ENCODE data around the gene TCF3.

Gene TCF3

DNA sequence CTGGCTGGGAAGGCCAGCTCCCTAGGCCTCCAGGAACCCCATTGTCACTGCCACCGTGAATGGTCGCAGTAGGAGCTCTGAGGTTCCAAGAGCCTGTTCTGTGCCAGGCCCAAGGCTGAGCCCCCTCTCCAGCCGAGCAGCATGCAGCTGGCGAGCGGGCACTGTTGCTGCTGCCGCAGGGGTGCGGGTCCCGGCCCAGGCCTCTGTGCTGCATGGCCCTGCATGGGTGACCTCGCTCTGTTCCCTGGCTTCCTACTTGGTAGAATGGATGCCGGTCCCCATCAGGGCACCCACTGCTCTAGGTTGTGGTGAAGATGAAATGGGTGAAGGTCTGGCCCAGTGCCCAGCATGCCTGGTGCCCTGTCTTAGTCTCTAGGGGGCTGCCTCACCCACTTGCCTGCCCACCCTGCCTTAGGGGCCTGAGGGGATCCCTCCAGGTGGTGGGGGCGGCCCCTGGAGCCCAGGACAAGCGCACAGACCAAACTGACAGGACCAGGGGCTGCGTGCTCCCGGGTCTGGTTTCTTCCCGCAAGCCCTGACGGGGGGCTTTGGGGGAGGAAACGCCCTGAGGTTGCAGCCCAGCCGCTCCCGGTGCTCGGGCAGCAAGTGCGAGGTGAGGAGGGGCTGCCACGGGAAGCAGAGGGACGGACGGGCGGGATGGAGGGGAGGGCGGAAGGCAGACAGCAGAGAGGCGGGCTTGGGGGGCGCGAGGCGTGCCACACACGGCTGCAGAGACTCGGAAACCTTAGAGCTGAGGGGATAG lies 38.4 kb downstream of the TCF3 start:
- TF ChIP-seq, protein P1, sequence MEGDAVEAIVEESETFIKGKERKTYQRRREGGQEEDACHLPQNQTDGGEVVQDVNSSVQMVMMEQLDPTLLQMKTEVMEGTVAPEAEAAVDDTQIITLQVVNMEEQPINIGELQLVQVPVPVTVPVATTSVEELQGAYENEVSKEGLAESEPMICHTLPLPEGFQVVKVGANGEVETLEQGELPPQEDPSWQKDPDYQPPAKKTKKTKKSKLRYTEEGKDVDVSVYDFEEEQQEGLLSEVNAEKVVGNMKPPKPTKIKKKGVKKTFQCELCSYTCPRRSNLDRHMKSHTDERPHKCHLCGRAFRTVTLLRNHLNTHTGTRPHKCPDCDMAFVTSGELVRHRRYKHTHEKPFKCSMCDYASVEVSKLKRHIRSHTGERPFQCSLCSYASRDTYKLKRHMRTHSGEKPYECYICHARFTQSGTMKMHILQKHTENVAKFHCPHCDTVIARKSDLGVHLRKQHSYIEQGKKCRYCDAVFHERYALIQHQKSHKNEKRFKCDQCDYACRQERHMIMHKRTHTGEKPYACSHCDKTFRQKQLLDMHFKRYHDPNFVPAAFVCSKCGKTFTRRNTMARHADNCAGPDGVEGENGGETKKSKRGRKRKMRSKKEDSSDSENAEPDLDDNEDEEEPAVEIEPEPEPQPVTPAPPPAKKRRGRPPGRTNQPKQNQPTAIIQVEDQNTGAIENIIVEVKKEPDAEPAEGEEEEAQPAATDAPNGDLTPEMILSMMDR (IDR thresholded peaks at IDR 0.05; ENCODE audit: insufficient read depth, low read depth, low read length, missing control alignments) = no peak
- DNase-seq (ENCODE audit: low read depth) = no peak
- H3K4me3 ChIP-seq (ENCODE audit: low read length) = no peak overlapping the region

DNA sequence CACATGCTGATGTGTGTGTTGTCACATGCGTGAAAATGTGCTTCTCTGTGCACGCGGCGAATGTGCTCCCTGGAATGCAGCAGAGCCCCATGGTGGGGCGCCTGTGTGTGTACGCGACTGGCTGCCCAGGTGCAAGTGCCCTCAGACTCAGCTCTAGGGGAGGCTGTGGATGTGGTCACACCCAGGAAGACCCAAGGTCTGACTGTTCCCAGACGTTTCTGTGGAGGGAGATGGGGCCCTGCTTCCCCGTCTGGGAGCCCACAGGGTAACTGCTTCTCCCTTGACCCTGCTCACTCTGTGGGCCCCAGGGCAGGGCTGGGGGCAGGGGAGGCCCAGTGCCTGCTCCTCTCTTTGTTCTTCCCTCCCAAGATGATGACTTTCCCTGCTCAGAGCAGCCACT lies 39.3 kb downstream of the TCF3 start:
- TF ChIP-seq, protein P1 (IDR thresholded peaks at IDR 0.05; ENCODE audit: insufficient read depth, low read depth, low read length, missing control alignments) = no peak
- H3K4me3 ChIP-seq (ENCODE audit: low read length) = no peak overlapping the region
- no peak for DNase-seq (ENCODE audit: low read depth)

DNA sequence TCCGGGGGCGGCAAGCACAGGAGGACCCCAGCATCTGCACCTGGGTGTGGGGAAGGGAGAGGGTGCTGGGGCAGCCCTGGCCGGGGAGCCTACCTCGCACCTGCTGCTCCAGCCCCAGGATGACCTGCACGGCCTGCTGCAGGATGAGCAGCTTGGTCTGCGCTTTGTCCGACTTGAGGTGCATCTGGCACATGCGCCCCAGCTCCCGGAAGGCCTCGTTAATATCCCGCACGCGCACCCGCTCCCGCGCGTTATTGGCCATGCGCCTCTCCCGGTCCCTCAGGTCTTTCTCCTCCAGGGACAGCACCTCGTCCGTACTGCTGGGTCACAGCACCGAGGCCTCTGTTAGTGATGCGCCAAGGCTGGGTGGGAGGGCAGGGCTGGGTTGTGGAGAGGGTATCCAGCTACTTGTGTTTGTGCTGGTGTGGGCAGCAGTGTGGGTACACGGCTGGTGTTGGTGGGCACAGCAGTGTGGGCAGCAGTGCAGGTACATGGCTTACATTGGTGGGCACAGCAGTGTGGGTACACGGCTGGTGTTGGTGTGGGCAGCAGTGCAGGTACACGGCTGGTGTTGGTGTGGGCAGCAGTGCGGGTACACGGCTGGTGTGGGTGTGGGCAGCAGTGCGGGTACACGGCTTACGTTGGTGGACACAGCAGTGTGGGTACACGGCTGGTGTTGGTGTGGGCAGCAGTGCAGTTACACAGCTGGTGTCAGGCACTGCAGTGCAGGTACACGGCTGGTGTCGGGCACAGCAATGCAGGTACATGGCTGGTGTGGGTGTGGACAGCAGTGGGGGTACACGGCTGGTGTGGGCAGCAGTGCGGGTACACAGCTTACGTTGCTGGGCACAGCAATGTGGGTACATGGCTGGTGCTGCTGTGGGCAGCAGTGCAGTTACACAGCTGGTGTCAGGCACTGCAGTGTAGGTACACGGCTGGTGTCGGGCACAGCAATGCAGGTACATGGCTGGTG lies 40.0 kb downstream of the TCF3 start:
- no peak for DNase-seq (ENCODE audit: low read depth)
- TF ChIP-seq, protein P1 (IDR thresholded peaks at IDR 0.05; ENCODE audit: insufficient read depth, low read depth, low read length, missing control alignments) = no peak

DNA sequence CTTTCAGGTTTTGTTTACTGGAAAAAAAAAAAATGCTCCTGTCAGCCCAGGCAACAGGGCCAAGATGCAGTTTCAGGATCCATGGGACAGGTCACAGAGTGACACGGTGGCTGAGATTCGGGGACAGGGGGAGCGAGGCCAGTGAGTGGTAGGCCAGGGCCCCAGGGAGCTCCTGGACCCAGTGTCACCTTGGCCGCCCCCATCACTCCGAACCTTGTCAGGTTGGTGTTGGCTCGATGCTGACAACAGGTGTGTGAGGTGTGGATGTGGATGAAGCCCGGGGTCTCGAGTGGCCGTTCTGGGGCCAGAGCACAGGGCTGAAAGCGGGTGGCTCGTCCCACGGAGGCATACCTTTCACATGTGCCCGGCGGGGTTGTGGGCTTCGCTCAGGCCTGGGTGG lies 41.1 kb downstream of the TCF3 start:
- no peak for DNase-seq (ENCODE audit: low read depth)
- TF ChIP-seq, protein P1 (IDR thresholded peaks at IDR 0.05; ENCODE audit: insufficient read depth, low read depth, low read length, missing control alignments) = no peak
- no peak overlapping the region for H3K4me3 ChIP-seq (ENCODE audit: low read length)

More for the DNA sequence above, 40.0 kb downstream of the TCF3 start:
- no peak overlapping the region for H3K4me3 ChIP-seq (ENCODE audit: low read length)

DNA sequence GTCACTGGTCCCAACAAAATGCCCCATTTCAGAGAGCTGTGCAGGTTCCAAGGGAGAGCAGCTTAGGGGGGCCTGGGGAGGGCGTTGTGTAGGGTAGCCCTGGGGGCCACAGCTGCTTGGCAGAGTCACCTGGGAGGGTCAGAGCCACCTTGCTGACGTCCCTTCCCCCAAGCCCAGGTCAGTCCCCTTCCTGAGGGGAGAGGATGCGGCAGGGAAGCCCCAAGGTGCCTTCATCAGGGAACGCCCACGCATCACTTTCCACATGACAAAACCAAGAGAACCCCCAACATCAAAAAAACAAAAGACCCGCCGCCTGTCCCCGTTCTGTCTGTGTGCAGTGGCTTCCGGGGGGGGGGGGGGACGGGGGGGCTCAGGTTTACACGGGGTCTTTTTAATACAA lies 41.8 kb downstream of the TCF3 start:
- TF ChIP-seq, protein P1 (IDR thresholded peaks at IDR 0.05; ENCODE audit: insufficient read depth, low read depth, low read length, missing control alignments) = no peak
- DNase-seq (ENCODE audit: low read depth) = no peak
- H3K4me3 ChIP-seq (ENCODE audit: low read length) = no peak overlapping the region

DNA sequence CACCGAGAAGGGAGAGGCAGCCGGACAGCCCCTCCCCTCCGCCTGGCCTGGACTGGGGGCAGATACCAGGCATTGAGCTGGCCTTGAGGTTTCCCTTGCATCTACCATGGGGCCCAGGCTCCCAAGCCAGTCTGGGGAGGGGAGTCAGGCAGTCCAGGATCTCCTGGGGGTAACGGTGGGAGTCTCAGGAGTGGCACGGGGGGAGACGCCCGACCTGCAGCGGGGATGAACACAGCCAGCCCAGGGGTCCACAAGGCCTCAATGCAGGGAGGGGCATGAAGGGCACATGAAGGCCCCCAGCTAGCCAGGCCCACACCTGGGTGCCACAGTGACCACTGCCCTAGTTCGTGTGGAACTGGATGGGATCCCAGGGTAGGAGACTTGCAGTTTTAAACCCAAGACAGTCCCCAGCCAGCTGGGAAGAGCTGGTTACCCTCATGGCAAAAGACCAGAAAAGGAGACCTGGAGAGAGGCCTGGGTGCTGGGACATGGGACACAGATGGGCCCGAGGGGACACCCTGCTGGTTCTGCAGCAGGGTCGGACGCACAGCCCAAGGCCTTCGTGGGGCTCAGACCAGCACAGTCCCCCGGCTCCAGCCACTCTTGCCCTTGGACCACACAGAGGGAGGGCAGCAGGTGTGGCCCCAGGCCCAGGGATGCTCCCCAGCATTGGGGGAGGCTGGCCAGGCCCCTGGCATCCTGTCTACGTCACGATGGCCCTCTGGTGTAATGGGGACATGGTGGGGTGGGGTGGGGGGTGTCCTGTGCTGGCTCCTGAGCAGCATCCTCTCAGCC lies 42.5 kb downstream of the TCF3 start:
- DNase-seq (ENCODE audit: low read depth) = no peak
- TF ChIP-seq, protein P1 (IDR thresholded peaks at IDR 0.05; ENCODE audit: insufficient read depth, low read depth, low read length, missing control alignments) = no peak
- H3K4me3 ChIP-seq (ENCODE audit: low read length) = no peak overlapping the region
